OCI-LY7 (cell line): ENCODE measurements around the gene YJEFN3.

Source experiments
- EZH2phosphoT487 ChIP-seq: fragments of 200-600 bp; sonication (generic); IDR thresholded peaks from 2 replicates; pipeline ENCODE4 v1.6.1; 2018; ENCODE audit warnings: low read depth, borderline replicate concordance, mild to moderate bottlenecking, mixed run types, antibody characterized with exemption, low read length, moderate library complexity, mixed read lengths
- TF ChIP-seq, protein P1 (sequence below): fragments of 200-600 bp; sonication (generic); conservative IDR thresholded peaks from 2 replicates; pipeline ENCODE4 v1.5.1; 2014; ENCODE audit warnings: mild to moderate bottlenecking, antibody characterized with exemption, low read length, moderate library complexity, mixed read lengths

DNA sequence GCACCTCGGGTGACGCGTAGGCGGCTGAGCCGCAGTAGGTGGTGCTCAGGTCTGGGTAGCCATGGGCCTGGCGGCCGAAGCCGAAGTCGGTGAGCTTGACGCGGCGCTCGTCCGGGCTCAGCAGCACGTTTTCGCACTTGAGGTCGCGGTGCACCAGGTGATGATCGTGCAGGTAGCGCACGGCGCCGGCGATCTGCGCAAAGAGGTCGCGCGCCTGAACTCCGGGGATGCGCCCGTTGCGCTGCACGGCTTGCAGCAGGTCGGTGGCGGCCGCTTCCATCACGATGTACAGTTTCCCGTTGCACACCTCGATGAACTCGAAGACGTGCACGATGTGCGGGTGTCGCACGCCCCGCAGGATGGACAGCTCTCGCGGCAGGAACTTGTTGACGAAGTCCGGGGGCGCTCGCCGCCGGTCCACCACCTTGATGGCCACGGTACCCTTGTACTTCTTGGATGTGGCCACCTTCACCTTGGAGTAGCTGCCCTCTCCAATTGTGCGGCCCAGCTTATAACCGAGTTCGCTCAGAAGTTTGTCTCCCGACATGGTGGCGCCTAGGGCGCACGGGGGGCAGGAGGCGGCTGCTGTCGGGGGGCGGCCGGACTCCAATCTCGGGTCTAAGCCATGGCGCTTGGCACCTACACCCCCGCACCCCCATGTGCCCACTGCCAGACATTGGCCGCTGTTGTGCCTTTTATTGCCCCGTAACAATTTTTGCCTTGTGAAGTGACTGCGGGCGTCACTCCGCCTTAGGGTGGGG is 13.7 kb upstream of the YJEFN3 start, which contains the start of gene TSSK6:
- TF ChIP-seq, protein P1, sequence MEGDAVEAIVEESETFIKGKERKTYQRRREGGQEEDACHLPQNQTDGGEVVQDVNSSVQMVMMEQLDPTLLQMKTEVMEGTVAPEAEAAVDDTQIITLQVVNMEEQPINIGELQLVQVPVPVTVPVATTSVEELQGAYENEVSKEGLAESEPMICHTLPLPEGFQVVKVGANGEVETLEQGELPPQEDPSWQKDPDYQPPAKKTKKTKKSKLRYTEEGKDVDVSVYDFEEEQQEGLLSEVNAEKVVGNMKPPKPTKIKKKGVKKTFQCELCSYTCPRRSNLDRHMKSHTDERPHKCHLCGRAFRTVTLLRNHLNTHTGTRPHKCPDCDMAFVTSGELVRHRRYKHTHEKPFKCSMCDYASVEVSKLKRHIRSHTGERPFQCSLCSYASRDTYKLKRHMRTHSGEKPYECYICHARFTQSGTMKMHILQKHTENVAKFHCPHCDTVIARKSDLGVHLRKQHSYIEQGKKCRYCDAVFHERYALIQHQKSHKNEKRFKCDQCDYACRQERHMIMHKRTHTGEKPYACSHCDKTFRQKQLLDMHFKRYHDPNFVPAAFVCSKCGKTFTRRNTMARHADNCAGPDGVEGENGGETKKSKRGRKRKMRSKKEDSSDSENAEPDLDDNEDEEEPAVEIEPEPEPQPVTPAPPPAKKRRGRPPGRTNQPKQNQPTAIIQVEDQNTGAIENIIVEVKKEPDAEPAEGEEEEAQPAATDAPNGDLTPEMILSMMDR: no peak
- TF ChIP-seq EZH2phosphoT487: no peak
